Gastrocnemius medialis (tissue), 4 donors: Measurements from ENCODE around the gene NEO1.

Experiments
- POLR2A ChIP-seq, 2 donors: fragments of 450-650 bp; IDR thresholded peaks; one replicate each; pipeline ENCODE4 v1.6.1; 2017; ENCODE audit warnings: antibody characterized with exemption in 2 of 2, mild to moderate bottlenecking in 2 of 2, moderate library complexity in 2 of 2
- TF ChIP-seq, protein P1 (sequence below), 5 experiments: fragments of 450-650 bp in 3 of 5; fragments of 200-600 bp in 2 of 5; sonication (generic) in 2 of 5; IDR thresholded peaks in 4 of 5; conservative IDR thresholded peaks in 1 of 5; 1 replicate in 4 of 5; 2 replicates in 1 of 5; pipeline ENCODE4 v1.5.1; 2016 to 2019; ENCODE audit warnings: antibody characterized with exemption in 5 of 5, mild to moderate bottlenecking in 3 of 5, moderate library complexity in 3 of 5

GRCh38 chr15:73331991-73332925 lies 280.0 kb downstream of the NEO1 start:
- no peak for TF ChIP-seq POLR2A (IDR thresholded peaks at IDR 0.05)
- TF ChIP-seq, protein P1, sequence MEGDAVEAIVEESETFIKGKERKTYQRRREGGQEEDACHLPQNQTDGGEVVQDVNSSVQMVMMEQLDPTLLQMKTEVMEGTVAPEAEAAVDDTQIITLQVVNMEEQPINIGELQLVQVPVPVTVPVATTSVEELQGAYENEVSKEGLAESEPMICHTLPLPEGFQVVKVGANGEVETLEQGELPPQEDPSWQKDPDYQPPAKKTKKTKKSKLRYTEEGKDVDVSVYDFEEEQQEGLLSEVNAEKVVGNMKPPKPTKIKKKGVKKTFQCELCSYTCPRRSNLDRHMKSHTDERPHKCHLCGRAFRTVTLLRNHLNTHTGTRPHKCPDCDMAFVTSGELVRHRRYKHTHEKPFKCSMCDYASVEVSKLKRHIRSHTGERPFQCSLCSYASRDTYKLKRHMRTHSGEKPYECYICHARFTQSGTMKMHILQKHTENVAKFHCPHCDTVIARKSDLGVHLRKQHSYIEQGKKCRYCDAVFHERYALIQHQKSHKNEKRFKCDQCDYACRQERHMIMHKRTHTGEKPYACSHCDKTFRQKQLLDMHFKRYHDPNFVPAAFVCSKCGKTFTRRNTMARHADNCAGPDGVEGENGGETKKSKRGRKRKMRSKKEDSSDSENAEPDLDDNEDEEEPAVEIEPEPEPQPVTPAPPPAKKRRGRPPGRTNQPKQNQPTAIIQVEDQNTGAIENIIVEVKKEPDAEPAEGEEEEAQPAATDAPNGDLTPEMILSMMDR (IDR thresholded peaks at IDR 0.05 in 4 of 5, conservative IDR thresholded peaks at IDR 0.05 in 1 of 5), result no peak
